Transverse colon (tissue), 4 donors: ENCODE measurements around the gene LMF1. TPM values are rescaled to one million over a fixed set of nuclear protein-coding genes. Genes with fewer than 3 reads are reported as not detected.

Experiments used
- DNase-seq: peaks from one replicate; pipeline ENCODE4 v3.0.0-alpha.2; 2019
- H3K27ac ChIP-seq, 4 donors: fragments of 200-600 bp; sonication (generic); 2 replicates each; pipeline ENCODE4 v1.5.1; 2016 to 2018; ENCODE audit warnings: inconsistent platforms in 4 of 4
- H3K27me3 ChIP-seq: fragments of 200-600 bp; sonication (generic); 2 replicates; pipeline ENCODE4 v1.5.1; 2017; ENCODE audit warnings: inconsistent platforms
- H3K36me3 ChIP-seq, 4 donors: fragments of 200-600 bp; sonication (generic); 2 replicates each; pipeline ENCODE4 v1.5.1; 2017 to 2019; ENCODE audit warnings: inconsistent platforms in 4 of 4
- H3K4me1 ChIP-seq, 4 donors: fragments of 200-600 bp; sonication (generic); 2 replicates each; pipeline ENCODE4 v1.5.1; 2017 to 2020; ENCODE audit warnings: inconsistent platforms in 4 of 4
- H3K4me3 ChIP-seq, 4 donors: fragments of 200-600 bp; sonication (generic); 1 replicate in 1 of 4; 2 replicates in 3 of 4; pipeline versions ENCODE4 v1.5.1 to v1.6.1; 2017 to 2019; ENCODE audit warnings: inconsistent platforms in 4 of 4
- H3K9me3 ChIP-seq, 2 donors: fragments of 200-600 bp; sonication (generic); 2 replicates each; pipeline ENCODE4 v1.5.1; 2017 to 2019; ENCODE audit warnings: inconsistent platforms in 2 of 2
- EP300 ChIP-seq: sonication (generic); formaldehyde crosslinking; IDR thresholded peaks from one replicate; pipeline ENCODE4 v1.6.1; 2017; ENCODE audit warnings: antibody characterized with exemption, low read depth
- POLR2A ChIP-seq: fragments of 450-650 bp; IDR thresholded peaks from one replicate; pipeline ENCODE4 v1.6.1; 2016; ENCODE audit warnings: antibody characterized with exemption, mild to moderate bottlenecking, moderate library complexity
- POLR2AphosphoS5 ChIP-seq, 3 donors: sonication (generic); formaldehyde crosslinking; IDR thresholded peaks; one replicate each; pipeline ENCODE4 v1.6.1; 2016; ENCODE audit warnings: antibody characterized with exemption in 3 of 3
- WGBS, 2 donors: methylation state at CpG; one replicate each; pipeline ENCODE4 v1.1.5; 2018; ENCODE audit warnings: low coverage in 1 of 2; 5-methylcytosine and 5-hydroxymethylcytosine counted together
- in situ Hi-C, 4 donors: fragments of 200-750 bp; cut with MboI; loops; one replicate each; pipeline versions ENCODE4 v1.15.0 to v1.15.1; 2017; ENCODE audit warnings: low sequenced_read_pairs in 3 of 4, low pct_ligation_motif_present in 1 of 4, low pct_unique_long_range_greater_than_20kb in 1 of 4
- intact Hi-C: fragments of 100-400 bp; cut with DNase I; formaldehyde crosslinking; loops from one replicate; pipeline ENCODE4 v1.15.1; 2023; ENCODE audit warnings: low total_unique reads
- total RNA-seq, 4 donors: library from RNA; depleted of rRNA; stranded (reverse); fragments of >200 nt; gene quantifications; one replicate each; pipeline ENCODE4 v1.1.0, GENCODE V29; 2016
- TF ChIP-seq, protein P1 (sequence below), 5 experiments: fragments of 200-600 bp in 3 of 5; fragments of 450-650 bp in 2 of 5; sonication (generic) in 3 of 5; IDR thresholded peaks; 1 replicate in 2 of 5; 2 replicates in 3 of 5; pipeline ENCODE4 v1.5.1; 2016 to 2017; ENCODE audit warnings: antibody characterized with exemption in 5 of 5, inconsistent platforms in 3 of 5, mild to moderate bottlenecking in 2 of 5, moderate library complexity in 1 of 5

LMF1 gene
- total RNA-seq, 4 donors from 2014 or later = 15.9 to 34.8 (median 19.6) TPM

DNA sequence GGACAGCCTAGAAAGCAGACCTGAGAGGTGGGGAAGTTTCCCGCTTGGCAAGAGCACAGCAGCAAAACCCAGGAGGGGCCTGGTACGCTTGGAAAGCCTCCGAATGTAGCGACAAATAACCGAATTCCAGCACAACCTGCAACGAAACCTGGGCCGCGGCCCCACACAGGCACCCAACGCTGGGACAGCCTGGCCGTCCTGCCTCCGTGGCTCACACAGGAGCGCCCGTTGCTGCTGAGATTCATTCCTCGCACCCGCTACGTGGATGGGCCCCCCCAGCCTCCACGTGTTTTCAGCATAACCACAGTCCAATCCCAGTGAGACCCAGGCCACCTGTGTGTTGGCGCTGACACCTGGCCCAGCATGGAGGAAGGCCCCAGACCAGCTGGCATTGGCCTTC is 42.9 kb downstream of the LMF1 start:
- H3K27me3 ChIP-seq = no peaks in the 10 kb centered on the region
- intact Hi-C loops = no loop called here
- no peaks in the 10 kb centered on the region for H3K9me3 ChIP-seq
- no peak for DNase-seq
- no peak overlapping the region for H3K27ac ChIP-seq
- in situ Hi-C loops = no loop called here
- TF ChIP-seq POLR2AphosphoS5 (IDR thresholded peaks at IDR 0.05) = no peak
- TF ChIP-seq EP300 = no peak
- TF ChIP-seq POLR2A = no peak
- TF ChIP-seq, protein P1, sequence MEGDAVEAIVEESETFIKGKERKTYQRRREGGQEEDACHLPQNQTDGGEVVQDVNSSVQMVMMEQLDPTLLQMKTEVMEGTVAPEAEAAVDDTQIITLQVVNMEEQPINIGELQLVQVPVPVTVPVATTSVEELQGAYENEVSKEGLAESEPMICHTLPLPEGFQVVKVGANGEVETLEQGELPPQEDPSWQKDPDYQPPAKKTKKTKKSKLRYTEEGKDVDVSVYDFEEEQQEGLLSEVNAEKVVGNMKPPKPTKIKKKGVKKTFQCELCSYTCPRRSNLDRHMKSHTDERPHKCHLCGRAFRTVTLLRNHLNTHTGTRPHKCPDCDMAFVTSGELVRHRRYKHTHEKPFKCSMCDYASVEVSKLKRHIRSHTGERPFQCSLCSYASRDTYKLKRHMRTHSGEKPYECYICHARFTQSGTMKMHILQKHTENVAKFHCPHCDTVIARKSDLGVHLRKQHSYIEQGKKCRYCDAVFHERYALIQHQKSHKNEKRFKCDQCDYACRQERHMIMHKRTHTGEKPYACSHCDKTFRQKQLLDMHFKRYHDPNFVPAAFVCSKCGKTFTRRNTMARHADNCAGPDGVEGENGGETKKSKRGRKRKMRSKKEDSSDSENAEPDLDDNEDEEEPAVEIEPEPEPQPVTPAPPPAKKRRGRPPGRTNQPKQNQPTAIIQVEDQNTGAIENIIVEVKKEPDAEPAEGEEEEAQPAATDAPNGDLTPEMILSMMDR (IDR thresholded peaks at IDR 0.05) = no peak
- no peak overlapping the region for H3K4me3 ChIP-seq
- WGBS, 2 donors = 89% methylated on average over 18 of the region's 18 CpGs; no CpG with 5 or more reads in 1 of the 2 donors
- H3K4me1 ChIP-seq = no peaks in the 10 kb centered on the region
- H3K36me3 ChIP-seq = peaks cover 0 to 4% (median 0%) of the 10 kb centered on the region in 4 donors

DNA sequence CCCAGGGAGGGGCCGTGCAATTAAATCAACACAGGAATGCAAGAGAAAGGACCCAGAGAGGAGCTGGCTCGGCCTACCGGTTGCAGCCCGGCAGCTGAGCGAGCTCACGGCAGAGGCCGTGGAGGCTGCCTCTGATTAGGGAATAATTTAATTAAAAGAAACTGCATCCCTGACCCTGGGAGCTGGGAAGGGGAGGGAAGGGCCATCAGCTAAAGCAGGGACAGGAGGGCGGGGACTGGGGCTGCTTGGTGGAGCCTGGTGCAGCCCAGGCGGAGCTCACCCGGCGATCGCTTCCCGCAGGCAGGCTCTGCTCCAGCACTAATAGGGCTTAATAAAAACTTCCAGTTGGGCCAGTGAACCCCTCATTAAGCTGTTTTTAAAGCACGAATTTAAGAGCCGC is 43.4 kb downstream of the LMF1 start:
- H3K27ac ChIP-seq = no peak overlapping the region
- H3K9me3 ChIP-seq = no peaks in the 10 kb centered on the region
- TF ChIP-seq POLR2A (no peak), EP300 (no peak), POLR2AphosphoS5 (IDR thresholded peaks at IDR 0.05) (no peak)
- TF ChIP-seq, protein P1 (IDR thresholded peaks at IDR 0.05) = no peak
- peaks cover 0 to 4% (median 0%) of the 10 kb centered on the region in 4 donors for H3K36me3 ChIP-seq
- no peak overlapping the region for H3K4me3 ChIP-seq
- WGBS, 2 donors = 95 to 97% methylated on average over 5 to 15 of the region's 15 CpGs
- intact Hi-C loops (no loop called here), in situ Hi-C loops (no loop called here)
- no peaks in the 10 kb centered on the region for H3K4me1 ChIP-seq
- no peak for DNase-seq
- H3K27me3 ChIP-seq = no peaks in the 10 kb centered on the region

DNA sequence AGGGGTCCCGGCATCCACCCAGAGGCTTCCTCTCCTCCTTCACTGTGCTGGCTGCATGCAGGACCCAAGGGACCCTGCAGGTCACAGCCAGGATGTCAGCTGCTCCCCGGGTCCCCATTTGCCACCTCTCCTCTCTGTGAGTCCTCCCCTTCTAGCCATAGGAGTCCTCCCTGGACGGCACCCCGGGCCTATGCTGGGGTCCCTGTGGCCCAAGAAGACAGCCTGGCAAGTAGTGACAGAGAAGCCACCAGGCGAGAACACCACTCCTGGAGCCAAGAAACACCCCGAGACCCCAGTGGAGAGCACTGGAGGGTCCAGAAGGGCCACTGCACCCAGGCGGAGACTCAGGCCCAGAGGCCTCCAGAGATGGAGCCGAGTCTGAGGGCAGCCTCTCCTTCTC is 44.1 kb downstream of the LMF1 start:
- in situ Hi-C loops = no loop called here
- DNase-seq = no peak
- 92% methylated on average over 8 of the region's 8 CpGs; no CpG with 5 or more reads in 1 of the 2 donors for WGBS, 2 donors

DNA sequence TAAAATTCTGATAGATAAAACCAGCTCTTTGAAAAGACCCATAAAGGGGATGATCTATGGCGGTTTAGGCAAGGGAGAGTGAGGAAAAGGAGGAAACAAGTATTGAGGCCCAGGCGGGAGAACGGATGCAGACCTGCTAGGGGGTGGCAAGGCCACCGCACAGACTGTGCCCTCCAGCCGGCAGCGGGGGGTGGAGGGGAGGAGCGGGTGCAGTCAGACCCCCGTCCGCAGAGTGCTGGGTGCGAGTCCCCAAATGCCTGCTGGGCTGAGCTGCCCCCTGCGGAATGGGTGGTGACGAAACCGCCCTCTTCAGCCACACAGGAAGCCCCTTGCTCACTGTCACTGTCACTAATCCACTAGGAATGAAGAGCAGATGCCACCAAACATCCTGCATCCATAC is 46.0 kb downstream of the LMF1 start:
- H3K27ac ChIP-seq = no peak overlapping the region
- no peaks in the 10 kb centered on the region for H3K36me3 ChIP-seq
- no peak overlapping the region for H3K4me3 ChIP-seq
- DNase-seq = no peak
- intact Hi-C loops = no loop called here
- peaks cover 0 to 12% (median 2%) of the 10 kb centered on the region in 4 donors for H3K4me1 ChIP-seq
- WGBS, 2 donors = 96% methylated on average over 13 of the region's 13 CpGs; no CpG with 5 or more reads in 1 of the 2 donors
- no peaks in the 10 kb centered on the region for H3K9me3 ChIP-seq
- no peak for TF ChIP-seq POLR2AphosphoS5 (IDR thresholded peaks at IDR 0.05)
- no peak for TF ChIP-seq EP300
- no peak for TF ChIP-seq POLR2A
- TF ChIP-seq, protein P1 (IDR thresholded peaks at IDR 0.05) = no peak
- H3K27me3 ChIP-seq = no peaks in the 10 kb centered on the region
- in situ Hi-C loops = no loop called here

More for the DNA sequence above, 44.1 kb downstream of the LMF1 start:
- Histone ChIP-seq H3K4me1 (no peaks in the 10 kb centered on the region), H3K27ac (no peak overlapping the region), H3K27me3 (no peaks in the 10 kb centered on the region), H3K36me3 (peaks cover 0 to 4% (median 0%) of the 10 kb centered on the region in 4 donors), H3K4me3 (no peak overlapping the region), H3K9me3 (no peaks in the 10 kb centered on the region)
- intact Hi-C loops = no loop called here
- TF ChIP-seq POLR2AphosphoS5 (IDR thresholded peaks at IDR 0.05) (no peak), EP300 (no peak), POLR2A (no peak)
- TF ChIP-seq, protein P1 (IDR thresholded peaks at IDR 0.05) = no peak
